22Rv1 (cell line): ENCODE results near the gene THAP8.

Source experiments
- ZFX ChIP-seq: fragments of 450-650 bp; IDR thresholded peaks from 2 replicates; pipeline ENCODE4 v1.6.1; 2017; ENCODE audit warnings: antibody characterized with exemption, borderline replicate concordance
- TF ChIP-seq, protein P1 (sequence below): fragments of 450-650 bp; IDR thresholded peaks from 2 replicates; pipeline ENCODE4 v1.5.1; 2017; ENCODE audit warnings: mild to moderate bottlenecking

DNA sequence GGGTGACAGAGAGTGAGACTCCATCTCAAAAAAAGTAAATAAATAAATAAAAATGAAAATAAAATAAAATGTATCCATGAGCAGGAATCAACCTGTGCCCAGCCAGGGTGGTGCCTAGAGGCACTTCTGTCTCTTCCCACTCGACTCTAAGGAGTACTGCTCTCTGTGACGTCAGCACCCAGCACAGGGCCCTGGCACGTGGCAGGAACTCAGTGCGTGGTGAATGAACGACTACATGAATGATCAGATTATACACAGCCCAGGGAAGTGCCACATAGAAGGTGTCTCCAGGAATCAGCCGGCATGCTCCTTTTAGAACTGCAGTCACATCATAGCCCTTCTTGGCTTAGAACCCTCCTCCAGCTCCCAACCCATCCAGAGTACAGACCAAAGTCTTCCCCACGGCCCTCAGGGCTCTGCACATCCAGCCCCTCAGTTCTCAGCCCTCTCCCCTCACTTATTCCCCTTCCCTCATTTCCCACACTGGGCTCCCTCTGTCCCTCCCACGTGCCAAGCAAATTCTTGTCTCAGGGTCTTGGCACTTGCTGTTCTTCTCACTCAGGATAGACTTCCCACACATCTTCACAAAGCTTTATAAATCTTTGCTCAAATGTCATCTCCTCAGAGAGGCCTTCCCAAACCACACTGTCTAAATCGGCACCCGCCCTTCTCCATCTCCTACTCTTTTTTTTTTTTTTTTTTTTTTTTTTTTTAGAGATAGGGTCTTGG lies 25.6 kb downstream of the THAP8 start:
- TF ChIP-seq, protein P1, sequence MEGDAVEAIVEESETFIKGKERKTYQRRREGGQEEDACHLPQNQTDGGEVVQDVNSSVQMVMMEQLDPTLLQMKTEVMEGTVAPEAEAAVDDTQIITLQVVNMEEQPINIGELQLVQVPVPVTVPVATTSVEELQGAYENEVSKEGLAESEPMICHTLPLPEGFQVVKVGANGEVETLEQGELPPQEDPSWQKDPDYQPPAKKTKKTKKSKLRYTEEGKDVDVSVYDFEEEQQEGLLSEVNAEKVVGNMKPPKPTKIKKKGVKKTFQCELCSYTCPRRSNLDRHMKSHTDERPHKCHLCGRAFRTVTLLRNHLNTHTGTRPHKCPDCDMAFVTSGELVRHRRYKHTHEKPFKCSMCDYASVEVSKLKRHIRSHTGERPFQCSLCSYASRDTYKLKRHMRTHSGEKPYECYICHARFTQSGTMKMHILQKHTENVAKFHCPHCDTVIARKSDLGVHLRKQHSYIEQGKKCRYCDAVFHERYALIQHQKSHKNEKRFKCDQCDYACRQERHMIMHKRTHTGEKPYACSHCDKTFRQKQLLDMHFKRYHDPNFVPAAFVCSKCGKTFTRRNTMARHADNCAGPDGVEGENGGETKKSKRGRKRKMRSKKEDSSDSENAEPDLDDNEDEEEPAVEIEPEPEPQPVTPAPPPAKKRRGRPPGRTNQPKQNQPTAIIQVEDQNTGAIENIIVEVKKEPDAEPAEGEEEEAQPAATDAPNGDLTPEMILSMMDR = no peak
- no peak for TF ChIP-seq ZFX
